Smooth muscle cell (in vitro differentiated cells): ENCODE results near the gene ARHGDIB. TPM values are rescaled to one million over a fixed set of nuclear protein-coding genes. Genes with fewer than 3 reads are reported as not detected.

ENCODE experiments used
- DNase-seq: peaks from one replicate; lab custom pipeline; 2025; ENCODE audit not compliant: unreplicated experiment; lab: John Stamatoyannopoulos, UW
- H2AFZ ChIP-seq: fragments of 200-600 bp; sonication (generic); 2 replicates; pipeline ENCODE4 v1.6.0; 2016; ENCODE audit warnings: antibody characterized with exemption, low read depth, mild to moderate bottlenecking
- H3F3A ChIP-seq: fragments of 200-600 bp; sonication (generic); 2 replicates; pipeline ENCODE4 v1.6.0; 2017; ENCODE audit warnings: antibody characterized with exemption, low read depth
- H3K27ac ChIP-seq: fragments of 200-600 bp; sonication (generic); 2 replicates; pipeline ENCODE4 v1.5.1; 2016; ENCODE audit warnings: low read depth, mild to moderate bottlenecking
- H3K27me3 ChIP-seq: fragments of 200-600 bp; sonication (generic); 2 replicates; pipeline ENCODE4 v1.6.1; 2016; ENCODE audit warnings: low read depth, mild to moderate bottlenecking
- H3K36me3 ChIP-seq: fragments of 200-600 bp; sonication (generic); 2 replicates; pipeline ENCODE4 v1.5.1; 2016; ENCODE audit warnings: low read depth
- H3K4me1 ChIP-seq: fragments of 200-600 bp; sonication (generic); 2 replicates; pipeline ENCODE4 v1.5.1; 2016; ENCODE audit warnings: low read depth
- H3K4me2 ChIP-seq: fragments of 200-600 bp; sonication (generic); 2 replicates; pipeline ENCODE4 v1.6.0; 2016; ENCODE audit warnings: mild to moderate bottlenecking
- H3K4me3 ChIP-seq: fragments of 200-600 bp; sonication (generic); 2 replicates; pipeline ENCODE4 v1.5.1; 2016; ENCODE audit warnings: mild to moderate bottlenecking
- H3K79me2 ChIP-seq: fragments of 200-600 bp; sonication (generic); 2 replicates; pipeline ENCODE4 v1.6.0; 2016; ENCODE audit warnings: low read depth, mild to moderate bottlenecking
- H3K9ac ChIP-seq: fragments of 200-600 bp; sonication (generic); 2 replicates; pipeline ENCODE4 v1.6.0; 2016; ENCODE audit warnings: low read depth
- H3K9me3 ChIP-seq: fragments of 200-600 bp; sonication (generic); replicated peaks from 2 replicates; pipeline ENCODE4 v1.5.1; 2016; ENCODE audit warnings: low read depth
- H4K20me1 ChIP-seq: fragments of 200-600 bp; sonication (generic); 2 replicates; pipeline ENCODE4 v1.6.0; 2016; ENCODE audit warnings: low read depth
- WGBS: methylation state at CpG from one replicate; pipeline ENCODE4 v1.1.7; 2016; ENCODE audit warnings: low lambda C conversion rate; 5-methylcytosine and 5-hydroxymethylcytosine counted together
- polyA plus RNA-seq: library from polyadenylated mRNA; unstranded; fragments of >200 nt; fragmentation: Nextera tagmentation; extraction: Ambion mirVana; gene quantifications from 2 replicates; pipeline ENCODE4 v1.2.1, GENCODE V29; 2016
- total RNA-seq: library from RNA; depleted of rRNA; stranded (reverse); fragments of >200 nt; gene quantifications from 2 replicates; pipeline ENCODE4 v1.2.3, GENCODE V29; 2014
- TF ChIP-seq, protein P1 (sequence below): fragments of 200-600 bp; sonication (generic); IDR thresholded peaks from 2 replicates; pipeline ENCODE4 v1.5.1; 2017; ENCODE audit warnings: borderline replicate concordance, mild to moderate bottlenecking, antibody characterized with exemption; ENCODE audit not compliant: insufficient read depth, poor library complexity, severe bottlenecking

The ARHGDIB gene
- total and polyA plus RNA-seq, 2 experiments from 2014 or later: 35.8 to 36.4 TPM

DNA sequence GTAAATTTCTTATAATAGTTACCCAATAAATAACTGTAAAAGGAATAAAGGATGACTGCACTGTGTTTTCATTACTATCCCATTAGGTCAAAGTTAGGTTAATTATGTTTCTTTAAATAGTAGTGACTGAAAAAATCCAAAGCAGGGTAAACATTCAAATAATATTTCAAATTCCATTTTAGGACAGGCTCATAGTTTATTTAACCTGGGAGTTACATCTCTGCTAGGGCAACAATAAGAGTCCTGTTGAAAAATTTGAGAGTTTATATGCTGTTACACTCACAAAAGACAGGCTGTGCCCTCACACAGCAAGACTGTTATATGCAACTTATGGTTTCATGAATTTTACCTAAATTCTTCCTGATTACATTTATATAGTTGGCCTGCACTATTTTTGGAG, 31.1 kb downstream of the ARHGDIB start:
- Histone ChIP-seq H3K4me1 (peaks cover 23% of the 10 kb centered on the region), H3K9me3 (no peaks in the 10 kb centered on the region), H3K79me2 (no peaks in the 10 kb centered on the region), H3F3A (peaks cover 5% of the 10 kb centered on the region), H4K20me1 (no peaks in the 10 kb centered on the region), H2AFZ (peak overlapping the region; percentile 81), H3K27ac (peak overlapping the region; percentile 81), H3K9ac (peak overlapping the region; percentile 18), H3K4me3 (no peak overlapping the region), H3K36me3 (no peaks in the 10 kb centered on the region), H3K27me3 (no peaks in the 10 kb centered on the region), H3K4me2 (peak overlapping the region; percentile 48)
- TF ChIP-seq, protein P1, sequence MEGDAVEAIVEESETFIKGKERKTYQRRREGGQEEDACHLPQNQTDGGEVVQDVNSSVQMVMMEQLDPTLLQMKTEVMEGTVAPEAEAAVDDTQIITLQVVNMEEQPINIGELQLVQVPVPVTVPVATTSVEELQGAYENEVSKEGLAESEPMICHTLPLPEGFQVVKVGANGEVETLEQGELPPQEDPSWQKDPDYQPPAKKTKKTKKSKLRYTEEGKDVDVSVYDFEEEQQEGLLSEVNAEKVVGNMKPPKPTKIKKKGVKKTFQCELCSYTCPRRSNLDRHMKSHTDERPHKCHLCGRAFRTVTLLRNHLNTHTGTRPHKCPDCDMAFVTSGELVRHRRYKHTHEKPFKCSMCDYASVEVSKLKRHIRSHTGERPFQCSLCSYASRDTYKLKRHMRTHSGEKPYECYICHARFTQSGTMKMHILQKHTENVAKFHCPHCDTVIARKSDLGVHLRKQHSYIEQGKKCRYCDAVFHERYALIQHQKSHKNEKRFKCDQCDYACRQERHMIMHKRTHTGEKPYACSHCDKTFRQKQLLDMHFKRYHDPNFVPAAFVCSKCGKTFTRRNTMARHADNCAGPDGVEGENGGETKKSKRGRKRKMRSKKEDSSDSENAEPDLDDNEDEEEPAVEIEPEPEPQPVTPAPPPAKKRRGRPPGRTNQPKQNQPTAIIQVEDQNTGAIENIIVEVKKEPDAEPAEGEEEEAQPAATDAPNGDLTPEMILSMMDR: no peak
- DNase-seq: no peak

GRCh38 chr12:14928931-14929330, 32.5 kb downstream of the ARHGDIB start:
- Histone ChIP-seq H4K20me1 (no peaks in the 10 kb centered on the region), H3K27me3 (no peaks in the 10 kb centered on the region), H3F3A (peaks cover 5% of the 10 kb centered on the region), H3K4me3 (peak overlapping the region; percentile 39), H3K9ac (peak overlapping the region; percentile 58), H3K27ac (peak overlapping the region; percentile 81), H2AFZ (peak overlapping the region; percentile 98), H3K9me3 (no peaks in the 10 kb centered on the region), H3K36me3 (no peaks in the 10 kb centered on the region), H3K4me2 (peak overlapping the region; percentile 82), H3K4me1 (peaks cover 23% of the 10 kb centered on the region), H3K79me2 (no peaks in the 10 kb centered on the region)
- DNase-seq: no peak
- TF ChIP-seq, protein P1: no peak
- 7% methylated on average over 4 of the region's 4 CpGs for WGBS

- 72% methylated on average over 3 of the region's 3 CpGs for WGBS
- Histone ChIP-seq H2AFZ (peak overlapping the region; percentile 98), H3F3A (peaks cover 5% of the 10 kb centered on the region), H3K4me2 (peak overlapping the region; percentile 8), H3K9me3 (no peaks in the 10 kb centered on the region), H3K9ac (no peak overlapping the region), H4K20me1 (no peaks in the 10 kb centered on the region), H3K36me3 (no peaks in the 10 kb centered on the region), H3K79me2 (no peaks in the 10 kb centered on the region), H3K27me3 (no peaks in the 10 kb centered on the region), H3K27ac (peak overlapping the region; percentile 81), H3K4me1 (peaks cover 23% of the 10 kb centered on the region), H3K4me3 (peak overlapping the region; percentile 39)
- TF ChIP-seq, protein P1: no peak
- DNase-seq: no peak
Measured at GRCh38 chr12:14927267-14927666, 34.1 kb downstream of the ARHGDIB start.

- Histone ChIP-seq H3K27me3 (no peaks in the 10 kb centered on the region), H3K79me2 (no peaks in the 10 kb centered on the region), H3K27ac (no peak overlapping the region), H3K4me2 (no peak overlapping the region), H3K4me3 (no peak overlapping the region), H3K4me1 (peaks cover 12% of the 10 kb centered on the region), H3K9me3 (no peaks in the 10 kb centered on the region), H4K20me1 (no peaks in the 10 kb centered on the region), H2AFZ (no peak overlapping the region), H3K9ac (no peak overlapping the region), H3K36me3 (no peaks in the 10 kb centered on the region), H3F3A (no peaks in the 10 kb centered on the region)
- 100% methylated on average over 3 of the region's 3 CpGs for WGBS
- TF ChIP-seq, protein P1: no peak
- DNase-seq: no peak
Measured at GRCh38 chr12:14924541-14924940, 36.9 kb downstream of the ARHGDIB start.
